ENCODE data around the gene PMVK. TPM values are rescaled to one million over a fixed set of nuclear protein-coding genes. Genes with fewer than 3 reads are reported as not detected.

PMVK gene
- total RNA-seq, 1 experiment from 2014 or later = 26.3 TPM

GRCh38 chr1:154948079-154948478 lies 11.6 kb upstream of the PMVK start:
- Mint-ChIP-seq H3K27ac (no peak overlapping the region), H3K9me3 (no peaks in the 10 kb centered on the region), H3K4me1 (peaks cover 9 to 14% of the 10 kb centered on the region in 2 experiments), H3K27me3 (ENCODE audit: low read depth) (no peaks in the 10 kb centered on the region), H3K4me3 (no peak overlapping the region), H3K36me3 (ENCODE audit: insufficient read depth in 1 of 3, low read depth in 3 of 3) (peaks cover 2 to 15% (median 10%) of the 10 kb centered on the region in 3 experiments; a peak in 6 of 7 replicates)
- Histone ChIP-seq H3K4ac (ENCODE audit: low read depth, low read length) (no peak overlapping the region), H3K27ac (ENCODE audit: insufficient read length, low read depth, low read length) (no peak overlapping the region), H2BK12ac (ENCODE audit: insufficient read length, low read depth, low read length) (no peak overlapping the region), H2AFZ (ENCODE audit: low read length) (no peak overlapping the region), H4K20me1 (ENCODE audit: control insufficient read depth, insufficient read depth, insufficient read length) (no peaks in the 10 kb centered on the region), H2BK15ac (ENCODE audit: low read depth, low read length) (no peak overlapping the region), H3K79me2 (ENCODE audit: insufficient read depth, low read length) (no peaks in the 10 kb centered on the region), H4K91ac (ENCODE audit: insufficient read length, low read depth, low read length) (no peak overlapping the region), H3K4me1 (ENCODE audit: insufficient read depth, low read length) (no peaks in the 10 kb centered on the region), H2BK120ac (ENCODE audit: low read depth, low read length, poor library complexity, severe bottlenecking) (no peak overlapping the region), H3K56ac (ENCODE audit: insufficient read length, low read depth, low read length) (no peak overlapping the region), H2BK20ac (ENCODE audit: low read depth, low read length, poor library complexity, severe bottlenecking) (no peak overlapping the region), H3K23ac (ENCODE audit: insufficient read length, low read depth, low read length) (no peak overlapping the region), H4K5ac (ENCODE audit: insufficient read length, low read depth, low read length) (no peak overlapping the region), H3T11ph (ENCODE audit: low read length) (no peak overlapping the region), H3K9me3 (ENCODE audit: control insufficient read depth, low read depth, low read length) (no peaks in the 10 kb centered on the region), H3K4me2 (ENCODE audit: insufficient read depth, insufficient read length, low read length) (no peak overlapping the region), H3K23me2 (ENCODE audit: insufficient read length, low read depth, low read length, poor library complexity, severe bottlenecking) (no peaks in the 10 kb centered on the region), H3K79me1 (ENCODE audit: insufficient read depth, low read depth, low read length, poor library complexity, severe bottlenecking) (no peaks in the 10 kb centered on the region), H3K27me3 (ENCODE audit: insufficient read depth, low read length) (no peaks in the 10 kb centered on the region), H3K9ac (ENCODE audit: extremely low read depth, insufficient read length, low read length) (no peak overlapping the region), H4K8ac (replicated peaks; ENCODE audit: insufficient read length, low read depth, low read length) (no peak overlapping the region), H2BK5ac (ENCODE audit: insufficient read length, low read length) (no peak overlapping the region), H2AK5ac (ENCODE audit: insufficient read length, low read length) (no peak overlapping the region), H3K18ac (ENCODE audit: insufficient read length, low read depth, low read length) (no peak overlapping the region), H3K14ac (ENCODE audit: insufficient read depth, low read length) (no peak overlapping the region)
- TF ChIP-seq, protein P1, sequence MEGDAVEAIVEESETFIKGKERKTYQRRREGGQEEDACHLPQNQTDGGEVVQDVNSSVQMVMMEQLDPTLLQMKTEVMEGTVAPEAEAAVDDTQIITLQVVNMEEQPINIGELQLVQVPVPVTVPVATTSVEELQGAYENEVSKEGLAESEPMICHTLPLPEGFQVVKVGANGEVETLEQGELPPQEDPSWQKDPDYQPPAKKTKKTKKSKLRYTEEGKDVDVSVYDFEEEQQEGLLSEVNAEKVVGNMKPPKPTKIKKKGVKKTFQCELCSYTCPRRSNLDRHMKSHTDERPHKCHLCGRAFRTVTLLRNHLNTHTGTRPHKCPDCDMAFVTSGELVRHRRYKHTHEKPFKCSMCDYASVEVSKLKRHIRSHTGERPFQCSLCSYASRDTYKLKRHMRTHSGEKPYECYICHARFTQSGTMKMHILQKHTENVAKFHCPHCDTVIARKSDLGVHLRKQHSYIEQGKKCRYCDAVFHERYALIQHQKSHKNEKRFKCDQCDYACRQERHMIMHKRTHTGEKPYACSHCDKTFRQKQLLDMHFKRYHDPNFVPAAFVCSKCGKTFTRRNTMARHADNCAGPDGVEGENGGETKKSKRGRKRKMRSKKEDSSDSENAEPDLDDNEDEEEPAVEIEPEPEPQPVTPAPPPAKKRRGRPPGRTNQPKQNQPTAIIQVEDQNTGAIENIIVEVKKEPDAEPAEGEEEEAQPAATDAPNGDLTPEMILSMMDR (conservative IDR thresholded peaks at IDR 0.05) = no peak
- DNase-seq = no peak
- no CpG with 5 or more reads among the region's 11 CpGs for WGBS (ENCODE audit: extremely low coverage, insufficient read length, low lambda C conversion rate)

Data from H9 (cell line).